DOHH2 (cell line): Measurements from ENCODE around the gene EME2.

Experiments
- H3F3A ChIP-seq: fragments of 200-600 bp; sonication (generic), shearing (Covaris generic); 2 replicates; pipeline ENCODE4 v1.6.0; 2016; ENCODE audit warnings: antibody characterized with exemption, mild to moderate bottlenecking; ENCODE audit not compliant: control insufficient read depth, insufficient read depth
- H3K27ac ChIP-seq: fragments of 200-600 bp; sonication (generic); 2 replicates; pipeline ENCODE4 v1.5.1; 2014; ENCODE audit warnings: low read depth, mild to moderate bottlenecking, low read length, moderate library complexity
- H3K27me3 ChIP-seq: fragments of 200-600 bp; sonication (generic); 2 replicates; pipeline ENCODE4 v1.6.1; 2014; ENCODE audit warnings: mild to moderate bottlenecking, low read length, mixed read lengths; ENCODE audit not compliant: control insufficient read depth
- H3K36me3 ChIP-seq: fragments of 200-600 bp; sonication (generic); 2 replicates; pipeline ENCODE4 v1.6.1; 2014; ENCODE audit warnings: mild to moderate bottlenecking, low read length, moderate library complexity, mixed read lengths; ENCODE audit not compliant: control insufficient read depth
- H3K4me1 ChIP-seq: fragments of 200-600 bp; sonication (generic); 2 replicates; pipeline ENCODE4 v1.6.1; 2014; ENCODE audit warnings: mild to moderate bottlenecking, low read length, mixed read lengths; ENCODE audit not compliant: control insufficient read depth
- H3K4me2 ChIP-seq: fragments of 200-600 bp; sonication (generic); 2 replicates; pipeline ENCODE4 v1.6.0; 2014; ENCODE audit warnings: mild to moderate bottlenecking, low read length, moderate library complexity
- H3K4me3 ChIP-seq: fragments of 200-600 bp; sonication (generic); 2 replicates; pipeline ENCODE4 v1.5.1; 2014; ENCODE audit warnings: mild to moderate bottlenecking, low read length, mixed read lengths
- H3K79me2 ChIP-seq: fragments of 200-600 bp; sonication (generic); 2 replicates; pipeline ENCODE4 v1.6.1; 2014; ENCODE audit warnings: mild to moderate bottlenecking, low read length, mixed read lengths; ENCODE audit not compliant: control insufficient read depth
- H3K9me2 ChIP-seq: fragments of 200-600 bp; sonication (generic); replicated peaks from 2 replicates; pipeline ENCODE4 v1.6.1; 2014; ENCODE audit warnings: mild to moderate bottlenecking, low read length, mixed read lengths; ENCODE audit not compliant: control insufficient read depth
- H3K9me3 ChIP-seq: fragments of 200-600 bp; sonication (generic); 2 replicates; pipeline ENCODE4 v1.6.1; 2014; ENCODE audit warnings: antibody characterized with exemption, low read length, mixed read lengths; ENCODE audit not compliant: control insufficient read depth, insufficient read depth
- H4K20me1 ChIP-seq: fragments of 200-600 bp; sonication (generic); 2 replicates; pipeline ENCODE4 v1.6.0; 2014; ENCODE audit warnings: low read depth, mild to moderate bottlenecking, antibody characterized with exemption, low read length, moderate library complexity; ENCODE audit not compliant: control insufficient read depth, insufficient read depth
- CTCF ChIP-seq: fragments of 200-600 bp; sonication (generic); IDR thresholded peaks from one replicate; pipeline ENCODE4 v1.5.1; 2014; ENCODE audit warnings: antibody characterized with exemption, mild to moderate bottlenecking, low read depth, low read length; ENCODE audit not compliant: poor library complexity, severe bottlenecking
- EZH2phosphoT487 ChIP-seq: fragments of 200-600 bp; sonication (generic); IDR thresholded peaks from 2 replicates; pipeline ENCODE4 v1.6.1; 2017; ENCODE audit warnings: borderline replicate concordance, mild to moderate bottlenecking, antibody characterized with exemption, low read length, moderate library complexity, mixed read lengths

EME2 gene

GRCh38 chr16:1782408-1783264 is 10.0 kb downstream of the EME2 start, which contains the start of the genes NUBP2 and SPSB3:
Gene NUBP2 (plus strand): TSS chr16:1782960. CDS start chr16:1783021, 61 bp downstream.
Gene SPSB3 (minus strand): TSS chr16:1782571. CDS start chr16:1781483, 1,088 bp downstream.
- Histone ChIP-seq H3K4me1 (peaks cover 16% of the 10 kb centered on the region), H4K20me1 (0 out of 2 replicates have a peak, but pooled peaks cover 5% of the 10 kb centered on the region)
- TF ChIP-seq CTCF = no peak
- no peak for TF ChIP-seq EZH2phosphoT487

GRCh38 chr16:1784977-1785845 is 12.6 kb downstream of the EME2 start:
- Histone ChIP-seq H3K27me3 (no peaks in the 10 kb centered on the region), H3K79me2 (peaks cover 62% of the 10 kb centered on the region), H4K20me1 (0 out of 2 replicates have a peak, but pooled peaks cover 5% of the 10 kb centered on the region), H3K4me2 (no peak overlapping the region), H3K27ac (no peak overlapping the region), H3K36me3 (peaks cover 22% of the 10 kb centered on the region), H3K4me3 (no peak overlapping the region), H3K4me1 (peaks cover 16% of the 10 kb centered on the region), H3K9me3 (no peaks in the 10 kb centered on the region), H3F3A (no peaks in the 10 kb centered on the region), H3K9me2 (no peaks in the 10 kb centered on the region)
- TF ChIP-seq EZH2phosphoT487 = no peak
- TF ChIP-seq CTCF = no peak

More at GRCh38 chr16:1782408-1783264, 10.0 kb downstream of the EME2 start, which contains the start of the genes NUBP2 and SPSB3:
- Histone ChIP-seq H3K27me3 (no peaks in the 10 kb centered on the region), H3K79me2 (peaks cover 60% of the 10 kb centered on the region), H3K27ac (peak within 1 kb of the TSS; percentile 20; the same call in 1 of the 2 replicates), H3F3A (no peaks in the 10 kb centered on the region), H3K9me2 (no peaks in the 10 kb centered on the region), H3K36me3 (peaks cover 22% of the 10 kb centered on the region), H3K4me2 (peak within 1 kb of the TSS; percentile 93), H3K4me3 (peak within 1 kb of the TSS; percentile 82), H3K9me3 (no peaks in the 10 kb centered on the region)

- H3K9me3 ChIP-seq = no peaks in the 10 kb centered on the region
- peaks cover 16% of the 10 kb centered on the region for H3K4me1 ChIP-seq
- H3K9me2 ChIP-seq = no peaks in the 10 kb centered on the region
- H3K36me3 ChIP-seq = peaks cover 22% of the 10 kb centered on the region
- H3K79me2 ChIP-seq = peaks cover 62% of the 10 kb centered on the region
- TF ChIP-seq EZH2phosphoT487 = no peak
- no peak for TF ChIP-seq CTCF
- H3K4me2 ChIP-seq = no peak overlapping the region
- H3K4me3 ChIP-seq = no peak overlapping the region
- H3K27ac ChIP-seq = no peak overlapping the region
- no peaks in the 10 kb centered on the region for H3F3A ChIP-seq
- H4K20me1 ChIP-seq = 0 out of 2 replicates have a peak, but pooled peaks cover 5% of the 10 kb centered on the region
- no peaks in the 10 kb centered on the region for H3K27me3 ChIP-seq
These were observed 13.2 kb downstream of the EME2 start for GRCh38 chr16:1785846-1786170.
